GM12801 (cell line): ENCODE measurements around the gene PHF19.

Experiments
- TF ChIP-seq, protein P1 (sequence below): IDR thresholded peaks from one replicate; pipeline ENCODE4 v1.5.1; 2011; ENCODE audit warnings: control low read depth; ENCODE audit not compliant: insufficient read length; ENCODE audit errors: extremely low read depth

The PHF19 gene

DNA sequence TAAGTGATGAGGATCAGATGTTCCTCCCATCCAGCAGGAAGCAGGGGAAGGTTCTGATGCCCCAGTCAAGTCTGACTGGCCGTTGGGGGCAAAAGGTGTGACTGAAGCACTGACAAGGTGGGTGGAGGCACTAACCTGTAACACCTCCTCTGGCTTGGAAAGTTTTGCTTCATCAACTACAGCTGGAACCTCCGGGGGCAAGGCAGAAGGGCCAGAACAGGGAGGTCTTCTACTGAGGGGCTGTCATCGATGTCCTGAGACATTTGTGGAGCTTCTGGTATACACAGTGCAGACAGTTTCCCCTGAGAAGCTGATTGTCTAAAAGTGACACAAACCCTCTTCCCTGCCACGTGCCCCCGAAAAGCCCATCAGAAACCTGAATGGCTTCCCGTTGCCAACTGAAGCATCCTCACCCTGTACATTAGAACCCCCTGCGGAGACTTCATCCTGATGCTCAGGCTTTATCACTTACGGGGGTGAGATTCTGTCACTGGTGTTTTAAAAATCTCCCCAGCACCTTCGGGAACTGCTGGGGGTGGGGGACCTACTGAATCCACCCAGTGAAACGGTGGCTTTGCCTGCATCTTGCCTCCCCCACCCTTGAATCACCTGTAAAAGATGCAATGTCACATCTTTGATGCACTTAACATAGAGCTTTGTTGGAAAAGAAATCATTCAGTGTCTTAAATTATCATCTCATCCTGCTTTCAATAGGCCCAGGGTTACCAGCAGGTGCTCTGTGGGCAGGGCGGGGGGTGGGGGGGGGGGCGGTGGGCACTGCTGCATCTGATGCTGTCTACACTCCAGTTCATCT lies 25.0 kb upstream of the PHF19 start:
- TF ChIP-seq, protein P1, sequence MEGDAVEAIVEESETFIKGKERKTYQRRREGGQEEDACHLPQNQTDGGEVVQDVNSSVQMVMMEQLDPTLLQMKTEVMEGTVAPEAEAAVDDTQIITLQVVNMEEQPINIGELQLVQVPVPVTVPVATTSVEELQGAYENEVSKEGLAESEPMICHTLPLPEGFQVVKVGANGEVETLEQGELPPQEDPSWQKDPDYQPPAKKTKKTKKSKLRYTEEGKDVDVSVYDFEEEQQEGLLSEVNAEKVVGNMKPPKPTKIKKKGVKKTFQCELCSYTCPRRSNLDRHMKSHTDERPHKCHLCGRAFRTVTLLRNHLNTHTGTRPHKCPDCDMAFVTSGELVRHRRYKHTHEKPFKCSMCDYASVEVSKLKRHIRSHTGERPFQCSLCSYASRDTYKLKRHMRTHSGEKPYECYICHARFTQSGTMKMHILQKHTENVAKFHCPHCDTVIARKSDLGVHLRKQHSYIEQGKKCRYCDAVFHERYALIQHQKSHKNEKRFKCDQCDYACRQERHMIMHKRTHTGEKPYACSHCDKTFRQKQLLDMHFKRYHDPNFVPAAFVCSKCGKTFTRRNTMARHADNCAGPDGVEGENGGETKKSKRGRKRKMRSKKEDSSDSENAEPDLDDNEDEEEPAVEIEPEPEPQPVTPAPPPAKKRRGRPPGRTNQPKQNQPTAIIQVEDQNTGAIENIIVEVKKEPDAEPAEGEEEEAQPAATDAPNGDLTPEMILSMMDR: no peak

DNA sequence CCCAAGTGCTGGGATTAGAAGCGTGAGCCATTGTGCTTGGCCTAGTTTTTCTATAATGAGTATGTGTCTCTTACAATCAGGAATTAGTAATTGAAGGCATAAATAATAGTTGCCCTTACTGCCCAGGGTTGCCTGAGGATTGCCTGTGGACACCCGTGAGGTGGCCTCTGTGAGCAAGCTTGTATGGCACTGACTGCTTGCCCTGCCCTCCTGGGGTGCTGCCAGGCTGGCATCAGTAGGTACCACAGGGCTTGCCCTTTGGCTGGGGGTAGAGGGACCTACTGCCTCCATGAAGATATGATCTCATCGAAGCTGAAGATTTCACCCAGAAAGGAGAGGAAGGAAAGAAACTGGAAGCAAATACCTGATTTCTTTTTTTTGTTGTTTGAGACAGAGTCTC lies 23.8 kb upstream of the PHF19 start:
- TF ChIP-seq, protein P1: no peak

DNA sequence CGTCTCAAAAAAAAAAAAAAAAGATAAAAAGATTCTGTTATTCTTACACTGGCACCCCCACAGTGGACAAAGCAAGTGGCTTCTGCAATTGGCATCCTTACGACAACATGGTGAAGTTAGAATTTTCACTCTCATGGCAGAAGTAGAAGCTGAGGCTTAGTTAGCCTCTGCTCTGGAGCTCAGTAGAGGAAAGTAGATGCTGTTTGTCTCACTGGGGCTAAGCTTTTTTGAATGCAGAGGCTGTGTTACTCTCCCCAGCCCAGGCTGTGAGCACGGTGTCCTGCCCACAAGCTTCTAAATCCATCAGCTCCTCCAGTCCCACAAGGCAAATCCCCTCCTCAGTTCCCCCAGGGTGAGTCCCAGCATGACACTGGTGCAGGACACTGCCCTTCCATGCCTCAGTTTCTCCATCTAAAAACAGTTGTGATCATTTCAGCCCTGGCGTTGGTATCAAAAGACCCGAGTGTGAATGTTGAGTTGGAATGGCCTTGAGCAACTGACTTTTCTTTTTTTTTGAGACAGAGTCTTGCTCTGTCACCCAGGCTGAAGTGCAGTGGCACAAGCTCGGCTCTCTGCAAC lies 22.6 kb upstream of the PHF19 start:
- TF ChIP-seq, protein P1: no peak

DNA sequence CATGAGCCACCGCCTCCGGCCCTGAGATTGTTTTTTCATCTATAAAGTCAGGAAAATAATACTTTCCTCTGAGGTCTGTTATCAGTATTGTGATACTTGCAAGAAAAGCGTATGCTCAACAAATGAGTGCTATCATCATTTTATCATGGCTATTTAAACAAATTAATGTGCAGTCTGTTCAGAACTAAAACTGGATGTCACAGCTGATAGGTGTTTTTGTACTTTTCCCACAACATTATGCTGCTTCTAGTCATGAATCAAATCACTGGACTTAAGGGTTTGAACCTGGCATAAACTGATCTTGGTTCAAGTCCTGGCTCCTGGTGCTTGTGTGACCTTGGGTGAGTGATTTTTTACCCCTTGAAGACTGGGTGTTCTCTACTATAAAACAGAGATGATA lies 21.4 kb upstream of the PHF19 start:
- TF ChIP-seq, protein P1: no peak

DNA sequence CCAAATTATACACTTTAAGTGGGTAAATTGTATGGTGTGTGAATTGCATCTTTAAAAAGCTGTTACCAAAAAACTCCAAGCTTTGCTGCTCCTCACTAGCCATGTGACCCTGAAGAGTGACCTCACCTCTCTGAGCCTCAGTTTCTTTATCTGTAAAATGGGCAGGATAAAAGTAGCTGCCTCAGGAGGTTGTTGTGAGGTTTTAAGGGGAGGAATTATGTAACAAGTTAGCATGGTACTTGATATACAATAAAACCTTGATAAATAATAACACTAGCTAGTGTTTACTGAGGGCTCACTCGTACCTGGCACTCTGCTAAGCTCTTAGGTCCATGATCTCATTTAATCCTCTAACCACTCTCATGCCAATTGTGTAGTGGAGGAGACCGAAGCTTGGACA lies 19.0 kb upstream of the PHF19 start:
- TF ChIP-seq, protein P1: no peak

DNA sequence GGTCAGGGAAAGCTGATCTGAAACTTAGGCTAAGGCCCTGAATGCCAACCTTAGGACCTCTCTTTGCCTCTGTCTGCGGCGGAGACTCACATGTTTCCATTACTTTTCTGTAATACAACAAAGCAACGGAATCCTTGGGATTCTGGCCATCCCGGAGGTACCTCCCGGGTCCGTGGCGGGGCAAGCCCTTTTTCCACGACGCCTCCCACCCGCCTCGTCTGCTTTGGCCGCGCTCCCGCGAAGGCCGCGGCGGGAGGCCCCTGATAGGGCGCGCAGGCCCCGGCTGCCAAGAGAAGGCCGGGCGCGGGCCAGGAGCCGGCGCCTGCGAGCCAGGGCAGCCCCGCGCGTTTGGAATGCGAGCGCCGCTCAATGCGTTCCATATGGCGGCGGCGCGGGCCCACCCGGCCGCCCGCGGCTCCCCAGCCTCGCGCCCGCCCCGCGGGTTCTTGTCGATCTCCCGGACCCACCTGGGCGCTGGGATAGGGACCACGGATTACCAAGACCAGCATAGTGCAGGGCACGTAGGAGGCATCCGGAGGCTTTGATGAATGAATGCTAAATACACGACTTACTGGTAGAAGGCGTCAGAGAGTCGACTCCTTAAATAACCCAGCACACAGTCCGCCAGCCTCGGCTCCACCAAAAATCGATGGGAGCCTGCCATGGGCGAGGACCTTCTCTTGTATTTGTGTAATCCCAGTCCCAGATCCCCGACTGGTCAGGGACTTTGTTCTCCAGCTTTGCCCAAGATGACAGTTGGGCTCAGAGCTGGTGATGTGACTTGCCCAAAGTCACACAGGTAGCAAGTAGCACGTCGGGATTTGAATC lies 17.5 kb upstream of the PHF19 start:
- TF ChIP-seq, protein P1: no peak

DNA sequence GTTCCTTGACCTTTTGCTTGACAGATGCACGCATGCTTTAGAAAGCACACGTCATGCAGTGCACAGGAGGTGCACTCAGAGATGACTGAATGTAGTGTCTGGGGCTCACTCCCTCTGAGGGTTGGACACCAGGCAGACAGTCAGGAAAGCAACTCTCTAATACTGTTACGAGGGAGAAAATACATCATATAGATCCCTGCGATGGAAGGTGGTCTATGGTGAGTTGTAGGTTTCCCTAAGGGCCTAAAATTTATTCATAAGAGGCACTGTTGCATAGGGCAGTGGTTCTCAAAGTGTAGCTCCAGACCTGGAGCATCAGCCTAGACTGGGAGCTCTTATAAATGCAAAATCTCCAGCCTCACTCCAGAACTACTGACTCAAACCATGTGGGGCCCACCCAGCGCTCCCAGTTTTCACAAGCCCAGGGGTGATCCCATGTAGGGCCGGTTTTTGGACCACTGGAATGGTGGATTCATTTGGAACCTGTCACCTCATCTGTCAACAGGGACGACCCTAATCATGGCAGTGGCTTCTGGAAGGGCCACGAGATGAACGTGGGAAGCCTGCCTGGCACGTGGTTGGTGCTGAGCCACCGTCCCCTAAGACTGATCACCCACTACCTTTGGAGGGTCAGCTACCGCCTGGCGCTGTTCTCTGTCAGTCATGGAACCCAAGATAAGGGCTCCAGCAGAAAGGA lies 16.8 kb upstream of the PHF19 start:
- TF ChIP-seq, protein P1: no peak
